HG02759 (cell line): ENCODE measurements around the gene PODXL2.

Experiments
- ATAC-seq: cut with Tn5 transposase; IDR thresholded peaks from one replicate; pipeline ENCODE4 v1.9.1; 2021; ENCODE audit warnings: mild to moderate bottlenecking, moderate library complexity; ENCODE audit not compliant: unreplicated experiment

The PODXL2 gene

DNA sequence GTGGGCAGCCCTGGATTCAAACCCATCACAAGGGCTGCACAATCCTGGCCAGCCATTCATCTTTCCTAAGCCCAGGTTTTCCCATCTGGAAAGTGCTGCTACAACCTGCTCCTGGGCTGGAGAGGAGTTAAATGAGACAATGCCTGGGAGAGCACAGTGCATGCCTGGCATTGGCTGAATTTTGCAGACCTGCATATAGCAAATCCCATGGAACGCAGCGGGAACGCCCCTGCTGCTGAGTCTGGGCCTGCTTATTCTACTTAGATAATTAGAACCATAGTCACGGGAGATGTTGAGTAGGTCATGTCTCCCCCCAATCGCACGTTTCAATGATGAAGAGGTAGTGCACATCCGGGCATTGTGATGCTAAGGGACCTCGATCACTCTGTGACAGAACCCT, 90.4 kb downstream of the PODXL2 start:
- no peak for ATAC-seq

DNA sequence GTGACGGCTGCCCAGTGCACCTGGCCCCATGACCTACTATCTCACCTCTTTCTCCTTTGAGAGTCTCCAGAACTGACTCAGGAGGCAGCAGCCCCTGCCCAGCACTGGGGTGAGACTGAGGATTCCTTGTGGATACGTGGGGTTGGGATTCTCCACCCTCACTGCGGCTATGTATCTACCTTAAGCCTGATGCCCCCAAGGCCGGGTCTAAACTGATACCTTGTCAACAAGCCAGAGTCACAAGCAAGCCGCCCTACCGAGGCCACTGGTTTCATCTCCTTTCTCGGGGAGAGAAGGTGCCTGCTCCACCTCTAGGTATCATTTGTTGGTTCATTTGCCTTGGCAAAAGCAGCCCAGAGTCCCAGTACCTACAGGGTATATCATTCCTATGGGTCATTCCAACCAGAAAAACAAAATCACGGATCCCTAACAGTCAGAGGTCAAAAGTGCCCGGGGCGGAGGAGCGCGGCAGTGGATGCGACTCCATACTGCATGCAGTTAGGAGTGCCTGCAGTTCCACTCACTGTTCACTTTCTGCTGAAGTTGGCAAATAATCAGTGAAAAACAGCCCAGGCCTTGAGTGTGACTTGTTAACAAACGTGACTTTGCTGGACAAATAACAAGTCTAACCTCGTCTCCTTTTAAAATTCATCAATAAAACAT, 91.3 kb downstream of the PODXL2 start:
- ATAC-seq = no peak

DNA sequence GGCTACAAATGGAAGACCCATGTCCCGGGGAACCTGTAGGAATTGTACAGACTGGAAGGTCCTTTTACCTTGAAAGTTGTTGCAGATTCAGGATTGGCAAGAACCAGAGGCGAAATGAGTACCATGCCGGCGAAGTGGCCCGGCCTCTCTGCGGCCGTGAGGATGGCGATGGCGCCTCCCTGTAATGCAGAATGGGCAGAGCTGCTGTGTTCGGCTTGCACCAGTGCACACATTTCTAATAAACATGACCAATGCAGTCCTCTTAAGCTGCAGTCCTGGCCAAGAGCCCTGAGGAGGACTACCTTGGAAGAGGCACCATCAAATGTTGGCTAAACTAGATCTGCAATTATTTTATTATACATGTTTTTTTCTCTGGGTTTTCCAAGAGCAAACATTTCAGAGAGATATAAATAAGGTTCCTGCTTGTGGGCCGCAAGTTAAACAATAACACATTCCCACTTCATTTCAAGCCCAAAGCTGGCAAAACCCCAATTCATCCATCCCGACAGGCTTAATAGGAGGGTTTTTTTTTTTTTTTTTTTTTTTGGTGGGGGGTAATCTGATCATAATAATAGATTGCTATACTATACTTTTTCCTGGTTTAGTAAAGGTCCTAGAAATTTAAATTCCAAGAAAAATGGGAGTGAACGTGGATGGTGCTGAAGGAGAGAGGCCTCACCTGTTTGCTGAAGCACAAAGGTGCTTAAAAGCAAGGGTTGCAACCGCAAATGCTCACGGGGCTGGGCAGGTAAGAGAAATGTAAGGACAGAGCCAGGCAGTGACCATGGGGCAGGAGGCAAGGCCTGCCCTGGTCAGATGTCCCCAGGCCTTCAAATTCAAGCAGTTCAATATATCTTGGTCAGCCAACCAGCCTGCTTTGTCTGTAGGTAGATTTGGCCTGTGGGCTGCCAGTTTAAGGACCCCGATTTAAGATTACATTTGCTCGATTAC, 92.3 kb downstream of the PODXL2 start:
- ATAC-seq = no peak

DNA sequence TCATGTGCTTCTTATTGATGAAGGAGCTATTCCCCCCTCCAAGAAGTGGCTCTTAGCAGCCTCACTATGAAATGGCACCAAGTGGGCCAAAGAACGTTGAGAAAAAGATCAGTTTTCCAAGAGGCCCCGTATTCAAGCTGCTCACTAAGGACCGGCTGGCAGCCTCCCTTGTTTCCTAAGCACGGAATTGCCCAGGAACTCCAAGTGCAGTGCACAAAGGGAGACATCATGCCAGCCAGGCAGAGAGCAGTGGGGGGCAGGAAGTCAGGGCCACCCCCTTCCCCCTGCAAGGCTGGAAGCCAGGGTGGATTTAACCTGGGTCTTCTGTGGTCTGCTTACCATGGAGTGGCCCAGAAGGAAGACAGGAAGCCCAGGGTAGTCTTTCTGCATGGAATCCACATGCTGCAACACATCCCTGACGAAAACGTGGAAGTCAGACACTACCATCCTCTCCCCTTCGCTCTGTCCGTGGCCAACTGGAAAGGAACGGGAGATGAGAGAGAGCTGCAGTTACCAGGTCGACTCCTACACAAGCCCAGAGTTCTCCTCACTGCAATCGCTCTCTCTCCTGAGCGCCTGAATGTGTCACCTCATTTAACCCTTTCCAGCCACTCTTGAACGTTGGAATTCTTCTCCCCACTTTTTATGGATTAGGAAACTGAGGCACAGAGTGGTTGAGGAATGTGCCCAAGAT, 93.3 kb downstream of the PODXL2 start:
- ATAC-seq = no peak
